Measurements from ENCODE around the gene EIF2AK2.

- TF ChIP-seq POLR2A (IDR thresholded peaks at IDR 0.05) (no peak), CTCF (IDR thresholded peaks at IDR 0.05) (no peak)
Measured at GRCh38 chr2:37132914-37133313, 23.9 kb downstream of the EIF2AK2 start.
